Measurements from ENCODE around the gene TPRG1L. TPM values are rescaled to one million over a fixed set of nuclear protein-coding genes. Genes with fewer than 3 reads are reported as not detected.

TPRG1L gene
- total and polyA plus RNA-seq, 2 experiments from 2014 or later = 6.2 to 20.3 TPM

GRCh38 chr1:3588395-3588794, 36.4 kb upstream of the TPRG1L start:
- H3K4me2 ChIP-seq = no peak overlapping the region
- peaks cover 2% of the 10 kb centered on the region for H3K27me3 Mint-ChIP-seq (ENCODE audit: insufficient read depth, low read depth, poor library complexity)
- H3K27me3 ChIP-seq (ENCODE audit: insufficient read depth) = no peaks in the 10 kb centered on the region
- H3K36me3 Mint-ChIP-seq (ENCODE audit: low read depth) = no peaks in the 10 kb centered on the region; the same call in 2 of the 3 replicates
- ATAC-seq (no peak), DNase-seq (ENCODE audit: low spot score) (no peak)
- no peak overlapping the region for H3K27ac ChIP-seq (ENCODE audit: low read depth)
- H3F3A ChIP-seq (replicated peaks; ENCODE audit: low read depth) = 0 out of 2 replicates have a peak, but pooled peaks cover 3% of the 10 kb centered on the region
- no peaks in the 10 kb centered on the region for H3K36me3 ChIP-seq (ENCODE audit: insufficient read depth)
- no peaks in the 10 kb centered on the region for H3K9me2 ChIP-seq (ENCODE audit: insufficient read depth)
- H4K20me1 ChIP-seq (replicated peaks; ENCODE audit: insufficient read depth) = no peaks in the 10 kb centered on the region
- TF ChIP-seq STAT1 (IDR thresholded peaks at IDR 0.05; ENCODE audit: unreplicated experiment) (no peak), CTCF (conservative IDR thresholded peaks at IDR 0.05; ENCODE audit: low read depth in 2 of 2) (peak in 1 of 2 experiments; percentile 19; a peak in 1 of 4 replicates), ZNF114 (CRISPR knock-in tag; IDR thresholded peaks at IDR 0.05) (no peak), ZNF462 (CRISPR knock-in tag; IDR thresholded peaks at IDR 0.05) (no peak), ETS1 (IDR thresholded peaks at IDR 0.05) (no peak)
- no peak overlapping the region for H2AFZ ChIP-seq
- no peak overlapping the region for H3K4me3 ChIP-seq
- no peaks in the 10 kb centered on the region for H3K9me3 Mint-ChIP-seq
- H3K4me3 Mint-ChIP-seq = no peak overlapping the region
- no peaks in the 10 kb centered on the region for H3K79me2 ChIP-seq (replicated peaks; ENCODE audit: insufficient read depth)
- H3K27ac Mint-ChIP-seq = no peak overlapping the region
- H3K4me1 ChIP-seq (ENCODE audit: insufficient read depth) = no peaks in the 10 kb centered on the region
- peaks cover 24% of the 10 kb centered on the region for H3K4me1 Mint-ChIP-seq
